HL-60/S4 treated with phorbol 12-myristate 13-acetate at 8.2 ng/mL for 4 days and 3 days (cell line): ENCODE measurements around the gene ZNF764.

ENCODE experiments used
- in situ Hi-C: fragments of 300-500 bp; cut with MboI; formaldehyde crosslinking; loops from 2 replicates; pipeline ENCODE4 v1.15.0; 2022; ENCODE audit warnings: low sequenced_read_pairs

ZNF764 gene

DNA sequence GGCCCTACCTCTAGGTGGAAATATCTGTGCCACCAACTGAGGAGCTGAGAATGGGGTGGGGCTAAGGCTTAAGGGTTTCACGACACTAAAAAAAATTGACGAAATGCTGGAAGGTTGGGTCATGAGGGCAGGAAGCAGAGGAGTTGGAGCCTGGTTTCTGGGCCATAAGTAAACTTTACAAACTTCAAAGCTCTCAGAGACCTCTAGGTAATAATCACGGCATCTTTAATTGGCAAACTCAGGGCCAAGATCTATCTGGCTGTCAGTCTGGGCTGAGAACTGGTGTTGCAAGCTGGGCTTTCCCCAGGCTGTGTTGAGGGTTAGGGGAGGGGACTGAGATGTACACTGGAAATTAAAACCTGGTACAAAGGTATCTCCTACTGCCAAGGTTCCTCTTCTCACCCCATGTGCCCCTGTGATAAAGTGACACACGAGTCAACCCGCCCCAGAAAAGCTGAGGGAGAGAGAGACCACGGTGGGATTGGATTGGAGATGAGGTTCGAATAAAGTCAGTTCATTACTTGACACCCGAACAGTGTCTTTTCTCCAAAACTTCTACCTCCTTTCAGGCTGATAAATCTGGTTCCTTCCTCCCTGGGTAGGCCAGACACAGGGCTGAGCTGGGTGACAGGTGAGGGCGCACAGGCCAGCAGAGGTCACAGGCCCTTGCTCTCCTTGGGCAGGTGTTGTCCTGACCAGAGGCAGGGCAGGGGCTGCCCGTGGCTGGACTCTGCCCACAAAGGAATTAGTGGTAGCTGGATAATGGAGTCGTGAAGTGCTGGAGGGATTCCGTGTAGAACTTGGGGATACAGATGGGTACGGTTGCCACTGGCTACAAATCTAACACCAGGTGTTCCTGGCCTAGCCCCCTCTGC is 27.8 kb downstream of the ZNF764 start:
- in situ Hi-C loops = no loop called here

DNA sequence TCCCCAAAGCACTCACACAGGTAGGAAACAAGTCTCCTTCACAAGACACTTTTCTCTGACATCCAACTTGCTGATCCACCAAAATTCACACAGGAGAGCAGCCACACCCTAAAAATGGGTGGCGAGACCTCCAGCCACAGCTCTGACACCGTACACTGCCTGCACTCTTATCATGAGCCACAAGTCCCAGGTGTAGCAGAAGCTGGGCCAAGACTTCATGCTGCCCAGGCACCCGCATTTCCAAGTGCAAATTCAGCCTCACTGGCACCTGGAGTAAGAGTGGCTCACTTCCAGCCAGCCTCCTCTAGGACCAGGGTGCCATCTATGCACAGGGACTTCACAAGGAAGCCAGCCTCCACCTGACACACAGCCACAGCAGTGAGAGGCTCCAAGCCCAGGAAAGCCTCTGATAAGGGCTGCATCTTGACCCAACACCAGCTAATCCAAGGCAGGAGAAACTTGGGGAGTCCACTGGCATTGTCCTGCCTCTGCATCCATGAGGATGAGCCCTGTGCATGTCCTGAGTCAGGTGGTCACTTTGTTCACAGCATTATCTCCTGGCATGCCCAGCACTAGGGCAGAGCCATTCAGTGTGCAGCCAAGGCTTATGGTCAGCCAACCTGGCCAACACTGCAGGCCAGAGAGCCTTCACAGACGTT is 29.2 kb downstream of the ZNF764 start:
- in situ Hi-C loops = loop anchor here (10.0 kb wide), 1 partner anchor 94 kb away; the partner anchor contains the start of gene DCTPP1

DNA sequence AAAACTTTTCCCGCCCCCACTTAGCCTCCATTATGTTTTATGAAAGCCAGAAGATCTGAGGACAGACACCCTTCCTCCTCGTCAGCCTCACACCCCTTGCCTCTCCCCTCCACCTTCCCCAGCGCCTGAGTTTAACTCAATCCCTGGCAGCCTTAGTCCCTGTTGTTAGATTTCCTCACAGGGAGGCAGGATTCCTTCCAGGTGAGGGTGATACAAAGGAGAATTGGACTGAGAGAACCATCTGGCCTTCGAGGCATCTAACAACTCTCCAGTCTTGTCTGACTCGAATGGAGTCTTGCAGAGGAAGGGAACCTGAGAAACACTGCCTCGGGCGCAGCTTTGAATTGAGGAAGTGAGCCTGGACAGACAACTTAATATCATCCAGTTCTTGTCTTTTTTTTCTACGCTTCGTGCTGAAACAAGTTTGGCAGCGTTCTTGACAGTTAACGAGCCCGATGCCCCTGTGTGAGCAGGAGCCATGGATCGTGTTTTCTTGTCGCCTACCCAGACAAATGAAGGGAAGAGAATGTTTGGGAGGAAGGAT is 30.5 kb downstream of the ZNF764 start:
- in situ Hi-C loops = loop anchor here (10.0 kb wide), 1 partner anchor 93 kb away; the partner anchor contains the start of gene DCTPP1

DNA sequence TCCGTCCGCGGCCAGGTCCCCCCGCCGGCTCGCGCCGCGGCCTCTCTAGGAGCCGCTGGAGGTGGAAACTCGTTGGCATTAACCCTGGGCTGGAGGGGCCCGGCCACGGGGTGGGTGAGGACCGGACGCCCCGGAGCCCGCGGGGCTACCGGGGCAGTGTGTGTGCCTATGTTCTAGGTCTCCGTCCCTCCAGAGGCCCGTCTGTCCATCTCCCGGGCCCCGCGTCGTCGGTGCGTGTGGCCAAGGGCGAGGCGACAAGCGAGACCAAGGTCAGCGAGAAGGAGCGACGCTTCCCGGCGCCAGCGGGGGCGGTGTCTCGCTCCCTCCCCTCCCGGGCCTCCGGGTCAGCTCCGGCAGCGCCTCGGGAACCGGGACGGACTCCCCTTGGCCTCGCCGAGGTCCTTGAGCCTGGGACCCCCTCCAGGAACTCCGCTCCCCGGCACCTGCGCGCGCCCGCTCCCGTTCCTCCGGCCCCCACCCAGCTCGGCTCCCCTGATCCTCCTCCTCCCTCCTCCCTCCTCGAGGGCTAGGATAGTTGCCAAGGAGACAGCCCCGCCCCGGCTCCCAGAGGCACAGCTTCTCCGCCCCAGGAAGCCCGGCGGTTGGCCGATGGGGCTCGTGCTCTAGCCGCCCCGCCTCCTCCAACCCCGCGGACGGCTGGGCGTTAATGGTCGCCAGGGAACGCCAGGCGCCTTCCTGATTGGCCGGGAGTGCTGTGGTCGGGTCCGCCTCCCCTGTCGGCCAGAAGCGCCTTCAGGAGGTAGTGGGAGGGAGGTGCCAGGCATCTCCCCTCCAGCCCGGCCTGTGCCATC is 31.1 kb downstream of the ZNF764 start:
- in situ Hi-C loops = loop anchor here (10.0 kb wide), 1 partner anchor 92 kb away; the partner anchor contains the start of gene DCTPP1

DNA sequence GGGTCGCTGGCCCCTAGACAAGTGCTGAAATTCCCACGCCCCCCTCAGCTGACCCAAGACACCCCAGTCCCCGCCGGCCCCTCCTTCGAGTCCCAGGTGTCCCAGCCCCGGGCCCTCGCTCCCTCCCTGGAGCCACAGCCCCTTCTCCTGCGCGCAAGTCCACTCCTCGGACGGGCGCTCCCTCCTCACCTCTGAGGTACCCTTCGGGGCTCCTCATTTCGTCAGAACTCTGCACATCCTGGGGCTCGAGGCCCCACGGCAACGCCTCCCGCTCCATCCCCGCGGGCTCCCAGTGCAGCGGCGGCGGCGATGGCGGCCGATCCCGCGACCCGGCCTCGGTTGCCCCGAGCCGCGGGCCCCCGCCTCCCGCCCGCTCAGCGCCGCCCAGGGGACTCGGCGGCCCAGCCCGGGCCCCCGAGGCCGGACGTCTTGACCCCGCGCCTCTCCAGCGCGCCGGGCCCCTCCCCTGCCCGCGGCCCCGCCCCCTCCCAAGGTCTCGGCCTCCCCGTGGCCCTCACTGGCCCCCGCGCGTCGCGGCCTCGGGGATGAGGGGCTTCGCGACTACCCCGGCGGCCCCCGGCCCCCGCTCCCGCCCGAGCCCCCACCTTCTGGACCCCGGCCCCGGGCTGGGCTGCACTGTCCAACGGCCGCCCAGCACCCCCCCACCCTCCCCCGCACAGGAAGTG is 31.9 kb downstream of the ZNF764 start, which contains the start of gene ZNF768:
ZNF768 (minus strand) TSS at position 430 of the 686 bp plus-strand sequence; CDS start at position 277, 153 bp downstream.
- in situ Hi-C loops = loop anchor here (10.0 kb wide), 1 partner anchor 91 kb away; the partner anchor contains the start of gene DCTPP1

DNA sequence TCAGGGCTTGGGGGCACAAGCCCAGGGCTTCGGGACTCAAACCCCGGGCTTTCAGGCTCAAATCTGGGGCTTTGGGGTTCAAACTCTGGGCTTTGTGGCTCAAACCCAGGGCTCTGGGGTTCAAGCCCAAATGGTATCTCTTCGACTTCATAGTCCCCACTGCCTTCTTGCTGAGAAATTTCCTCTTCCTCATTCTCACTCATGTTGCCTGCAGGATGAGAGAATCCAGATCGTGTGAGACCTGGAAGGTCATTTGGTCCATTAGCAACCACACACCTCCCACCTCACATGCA is 32.4 kb downstream of the ZNF764 start:
- in situ Hi-C loops = loop anchor here (10.0 kb wide), 1 partner anchor 91 kb away; the partner anchor contains the start of gene DCTPP1

DNA sequence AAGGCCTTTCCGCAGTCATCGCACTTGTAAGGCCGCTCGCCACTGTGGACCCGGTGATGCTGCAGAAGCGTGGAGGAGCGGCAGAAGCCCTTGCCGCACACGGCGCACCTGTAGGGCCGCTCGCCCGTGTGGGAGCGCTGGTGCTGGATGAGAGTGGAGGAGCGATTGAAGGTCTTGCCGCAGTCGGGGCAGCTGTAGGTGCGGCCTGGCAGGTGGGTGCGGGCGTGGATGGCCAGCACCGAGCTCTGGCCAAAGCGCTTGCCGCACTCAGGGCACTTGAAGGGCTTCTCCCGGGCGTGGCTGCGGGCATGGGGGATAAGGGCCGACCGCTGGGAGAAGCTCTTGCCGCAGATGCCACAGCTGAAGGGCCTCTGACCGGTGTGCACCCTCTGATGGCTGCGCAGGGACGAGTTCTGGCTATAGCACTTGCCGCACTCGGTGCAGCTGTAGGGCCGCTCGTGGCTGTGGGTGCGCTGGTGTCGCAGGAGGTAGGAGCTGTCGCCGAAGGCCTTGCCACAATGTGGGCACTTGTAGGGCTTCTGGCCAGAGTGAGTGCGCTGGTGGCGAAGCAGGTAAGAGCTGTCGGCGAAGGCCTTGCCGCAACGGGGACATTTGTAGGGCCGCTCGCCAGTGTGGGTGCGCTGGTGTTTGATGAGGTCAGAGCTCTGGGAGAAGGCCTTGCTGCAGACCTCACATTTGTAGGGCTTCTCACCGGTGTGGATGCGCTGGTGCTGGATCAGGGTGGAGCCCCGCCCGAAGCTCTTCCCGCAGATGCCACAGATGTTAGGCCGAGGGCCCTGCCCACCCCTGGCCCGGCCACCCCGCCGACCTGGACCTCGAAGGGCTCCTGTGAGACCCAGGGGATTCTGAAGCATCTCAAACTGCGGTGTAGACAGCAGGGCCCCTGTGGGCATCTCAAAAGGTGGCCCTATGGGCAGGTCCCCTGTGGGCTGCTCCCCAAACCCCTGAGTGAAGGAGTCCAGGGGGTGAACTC is 33.3 kb downstream of the ZNF764 start:
- in situ Hi-C loops = loop anchor here (10.0 kb wide), 1 partner anchor 90 kb away; the partner anchor contains the start of gene DCTPP1

DNA sequence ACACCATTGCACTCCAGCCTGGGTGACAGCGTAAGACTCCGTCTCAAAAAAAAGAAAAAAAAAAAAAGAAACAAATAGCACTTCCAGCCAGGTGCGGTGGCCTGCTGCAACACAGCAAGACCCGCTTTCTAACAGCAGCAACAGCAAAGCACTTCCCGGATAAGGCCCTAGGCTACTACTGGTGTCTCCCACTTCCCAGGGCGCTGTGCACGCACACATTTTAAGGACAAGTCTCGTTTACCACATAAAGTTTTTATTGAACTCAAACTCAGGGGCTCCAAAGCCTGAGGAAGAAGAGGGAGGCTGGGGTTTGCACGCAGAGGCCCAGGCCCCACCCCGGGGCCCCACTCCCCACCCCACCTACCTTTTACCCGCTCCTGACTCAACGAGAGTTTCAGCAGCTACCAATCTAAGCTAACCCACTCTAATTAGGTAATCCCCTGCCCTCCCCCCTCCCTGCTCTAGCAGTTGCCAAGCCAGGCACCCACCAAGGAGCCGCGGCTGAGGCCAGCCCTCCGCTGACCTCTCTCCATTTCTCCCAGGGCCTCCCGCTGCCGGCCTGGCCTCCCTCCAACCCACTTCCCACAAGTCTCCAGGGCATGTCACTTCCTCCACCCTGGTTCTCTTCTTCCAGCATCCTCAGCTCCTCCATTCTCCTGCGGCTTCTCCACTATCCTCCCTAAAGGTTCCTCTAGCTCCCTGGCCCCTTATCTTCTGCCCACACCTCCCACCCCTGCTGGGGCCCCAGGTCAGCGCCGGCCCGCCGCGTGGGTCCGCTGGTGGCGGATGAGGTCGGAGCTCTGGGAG is 34.2 kb downstream of the ZNF764 start:
- in situ Hi-C loops = loop anchor here (10.0 kb wide), 1 partner anchor 89 kb away; the partner anchor contains the start of gene DCTPP1

DNA sequence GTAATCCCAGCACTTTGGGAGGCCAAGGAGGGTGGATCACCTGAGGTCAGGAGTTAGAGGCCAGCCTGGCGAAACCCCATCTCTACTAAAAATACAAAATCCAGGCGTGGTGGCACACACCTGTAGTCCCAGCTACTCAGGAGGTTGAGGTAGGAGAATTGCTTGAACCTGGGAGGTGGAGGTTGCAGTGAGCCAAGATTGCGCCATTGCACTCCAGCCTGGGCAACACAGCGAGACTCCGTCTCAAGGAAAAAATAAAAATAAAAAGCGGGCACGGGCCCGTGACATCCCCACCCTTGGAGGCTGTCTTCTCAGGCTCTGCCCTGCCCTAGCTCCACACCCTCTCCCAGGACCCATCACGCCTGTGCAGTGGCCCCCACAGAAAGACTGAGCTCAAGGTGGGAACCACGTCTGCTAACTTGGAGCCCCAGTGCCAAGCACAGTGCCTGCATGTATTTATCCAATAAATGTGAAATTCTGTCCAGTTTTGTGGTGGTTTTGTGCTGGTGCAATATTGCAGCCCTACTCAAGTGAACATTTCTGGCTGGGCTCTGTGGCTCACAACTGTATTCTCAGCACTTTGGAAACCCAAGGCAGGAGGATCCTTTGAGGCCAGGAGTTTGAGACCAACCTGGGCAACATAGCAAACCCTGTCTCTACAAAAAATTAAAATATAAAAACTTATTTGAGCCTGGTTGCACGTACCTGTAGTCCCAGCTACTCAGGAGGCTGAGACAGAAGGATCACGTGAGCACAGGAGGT is 35.3 kb downstream of the ZNF764 start:
- in situ Hi-C loops = loop anchor here (10.0 kb wide), 1 partner anchor 88 kb away; the partner anchor contains the start of gene DCTPP1

DNA sequence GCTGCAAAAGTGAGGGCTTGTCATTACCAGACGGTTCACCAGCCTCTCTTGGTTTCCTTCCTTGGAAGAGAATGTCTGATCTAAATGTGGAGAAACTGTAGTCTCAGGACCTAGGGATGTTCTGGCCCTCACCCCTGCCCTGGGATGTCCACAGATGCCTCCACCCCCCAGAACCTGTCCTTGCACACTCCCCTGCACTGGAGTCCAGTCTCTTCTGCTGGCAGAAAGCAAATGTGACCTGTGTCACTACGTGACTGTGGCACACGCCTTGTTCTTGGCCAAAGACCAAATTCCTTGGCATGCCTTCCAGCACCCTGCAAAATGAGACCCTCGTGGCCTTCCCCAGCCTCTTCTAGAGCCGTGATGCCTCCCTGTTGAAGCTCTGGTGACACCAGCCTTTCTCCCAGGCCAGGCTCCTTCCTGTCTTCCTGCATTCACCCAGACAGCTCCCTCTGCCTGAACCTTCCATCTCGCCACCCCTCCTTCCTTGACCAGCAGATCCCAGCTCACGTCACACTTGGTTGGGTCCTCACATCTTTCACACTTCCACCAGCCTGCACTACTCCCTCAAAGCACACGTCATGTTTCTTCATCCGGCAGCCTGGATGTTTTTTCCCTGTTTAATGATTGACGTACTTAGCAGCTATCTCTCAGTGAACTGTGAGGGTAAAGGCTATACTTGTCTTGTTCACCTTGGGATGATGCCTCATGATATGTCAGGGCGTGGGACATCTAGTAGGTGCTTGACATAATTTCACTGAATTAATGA is 36.1 kb downstream of the ZNF764 start:
- in situ Hi-C loops = loop anchor here (10.0 kb wide), 1 partner anchor 87 kb away; the partner anchor contains the start of gene DCTPP1

DNA sequence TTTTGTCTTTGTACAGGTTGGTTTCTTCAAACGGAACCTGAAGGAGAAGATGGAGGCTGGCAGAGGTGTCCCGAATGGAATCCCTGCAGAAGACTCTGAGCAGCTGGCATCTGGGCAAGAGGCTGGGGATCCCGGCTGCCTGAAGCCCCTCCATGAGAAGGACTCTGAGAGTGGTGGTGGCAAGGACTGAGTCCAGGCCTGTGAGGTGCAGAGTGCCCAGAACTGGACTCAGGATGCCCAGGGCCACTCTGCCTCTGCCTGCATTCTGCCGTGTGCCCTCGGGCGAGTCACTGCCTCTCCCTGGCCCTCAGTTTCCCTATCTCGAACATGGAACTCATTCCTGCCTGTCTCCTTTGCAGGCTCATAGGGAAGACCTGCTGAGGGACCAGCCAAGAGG is 36.7 kb downstream of the ZNF764 start:
- in situ Hi-C loops = loop anchor here (10.0 kb wide), 1 partner anchor 87 kb away; the partner anchor contains the start of gene DCTPP1

DNA sequence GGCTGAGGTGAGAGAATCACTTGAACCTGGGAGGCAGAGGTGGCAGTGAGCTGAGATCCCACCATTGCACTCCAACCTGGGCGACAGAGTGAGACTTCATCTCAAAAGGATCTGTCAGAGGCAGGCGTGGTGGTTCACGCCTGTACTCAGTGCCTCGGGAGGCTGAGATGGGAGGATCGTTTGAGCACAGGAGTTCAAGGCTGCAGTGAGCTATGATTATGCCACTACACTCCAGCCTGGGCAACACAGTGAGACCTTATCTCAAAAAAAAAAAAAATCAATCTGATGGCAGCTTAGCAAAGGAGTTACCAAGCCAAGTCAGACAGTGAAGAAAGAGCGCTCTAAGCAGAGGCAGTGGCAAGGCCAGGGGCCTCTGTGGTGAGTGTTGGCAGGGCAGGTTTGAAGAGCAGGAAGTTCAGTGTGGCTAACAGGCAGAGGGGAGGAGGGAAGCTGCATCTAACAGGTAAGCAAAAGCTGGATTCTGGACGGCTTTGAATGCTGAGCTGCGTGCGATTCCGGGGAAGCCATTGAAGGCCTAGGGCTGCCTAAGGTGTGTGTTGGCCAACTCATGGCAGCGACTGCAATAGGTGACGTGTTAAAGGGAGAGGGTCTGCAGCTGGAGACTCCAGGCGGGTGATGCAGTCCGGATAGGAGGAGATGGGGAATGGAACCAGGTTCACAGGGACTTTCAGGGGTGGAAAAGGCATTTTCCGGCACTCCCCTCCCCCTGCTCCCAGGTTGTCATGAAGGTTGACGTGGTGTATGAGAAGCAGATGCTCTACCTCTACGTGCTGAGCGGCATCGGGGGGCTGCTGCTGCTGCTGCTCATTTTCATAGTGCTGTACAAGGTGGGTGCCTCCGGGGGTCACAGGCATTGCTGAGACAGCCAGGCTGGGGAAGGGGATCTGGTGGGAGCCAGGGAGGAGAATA is 38.8 kb downstream of the ZNF764 start:
- in situ Hi-C loops = loop anchor here (10.0 kb wide), 1 partner anchor 85 kb away; the partner anchor contains the start of gene DCTPP1

DNA sequence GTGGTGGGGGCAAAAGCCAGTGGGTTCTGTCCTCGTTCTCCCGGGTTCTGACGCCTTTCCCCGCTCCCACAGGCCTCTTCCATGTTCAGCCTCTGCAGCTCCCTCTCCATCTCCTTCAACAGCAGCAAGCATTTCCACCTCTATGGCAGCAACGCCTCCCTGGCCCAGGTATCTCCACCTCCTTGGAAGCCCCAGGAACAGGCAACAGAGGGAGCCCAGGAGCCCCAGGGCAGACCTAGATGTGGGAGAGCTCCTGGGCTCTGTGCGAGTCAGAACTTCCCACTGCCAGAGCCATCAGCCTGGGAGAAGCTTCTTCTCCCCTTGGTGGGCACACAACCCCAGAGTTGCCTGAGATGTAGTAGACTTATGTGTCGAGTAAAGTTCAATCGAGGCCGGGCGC is 39.6 kb downstream of the ZNF764 start:
- in situ Hi-C loops = no loop called here

DNA sequence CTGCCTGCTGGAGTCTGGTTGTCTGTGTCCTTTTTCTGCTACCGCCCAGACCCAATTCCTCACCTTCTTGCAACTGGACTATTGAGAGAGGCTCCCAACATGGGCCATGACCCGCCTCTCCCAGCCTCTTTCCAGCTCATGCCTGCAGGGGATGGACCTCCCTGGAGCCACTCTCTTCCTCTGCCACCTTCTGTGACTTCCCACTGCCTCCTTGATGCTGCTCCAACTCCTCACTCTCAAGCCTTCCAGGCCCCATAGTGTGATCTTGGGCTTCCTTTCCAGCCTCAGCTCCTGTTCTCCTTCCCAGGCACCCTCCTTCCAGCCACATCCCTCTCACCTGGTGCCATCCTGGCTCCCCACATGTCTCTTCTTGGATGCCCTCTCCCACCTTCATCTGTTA is 42.9 kb downstream of the ZNF764 start:
- in situ Hi-C loops = no loop called here

DNA sequence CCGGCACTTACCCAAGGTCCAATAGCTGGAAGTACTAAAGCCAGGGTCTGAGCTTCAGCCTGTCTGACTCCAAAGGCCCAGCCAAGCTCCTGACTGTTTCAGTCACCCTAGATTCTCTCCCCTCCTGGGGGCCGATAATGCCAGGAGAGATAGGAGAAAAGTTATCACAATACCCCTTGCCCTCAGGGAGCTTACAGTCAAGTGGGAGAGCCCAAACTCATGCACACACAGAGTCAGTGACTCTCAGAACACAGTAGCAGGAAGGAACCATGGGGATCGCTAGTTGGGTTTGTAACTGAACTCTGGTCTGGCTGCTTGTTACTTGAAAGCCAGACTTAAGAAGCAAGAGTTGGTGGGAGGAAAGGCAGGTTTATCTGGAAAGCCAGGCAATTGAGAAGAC is 46.7 kb downstream of the ZNF764 start:
- in situ Hi-C loops = no loop called here
